ENCODE data around the gene TCTA.

TCTA gene, protein sequence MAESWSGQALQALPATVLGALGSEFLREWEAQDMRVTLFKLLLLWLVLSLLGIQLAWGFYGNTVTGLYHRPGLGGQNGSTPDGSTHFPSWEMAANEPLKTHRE

DNA sequence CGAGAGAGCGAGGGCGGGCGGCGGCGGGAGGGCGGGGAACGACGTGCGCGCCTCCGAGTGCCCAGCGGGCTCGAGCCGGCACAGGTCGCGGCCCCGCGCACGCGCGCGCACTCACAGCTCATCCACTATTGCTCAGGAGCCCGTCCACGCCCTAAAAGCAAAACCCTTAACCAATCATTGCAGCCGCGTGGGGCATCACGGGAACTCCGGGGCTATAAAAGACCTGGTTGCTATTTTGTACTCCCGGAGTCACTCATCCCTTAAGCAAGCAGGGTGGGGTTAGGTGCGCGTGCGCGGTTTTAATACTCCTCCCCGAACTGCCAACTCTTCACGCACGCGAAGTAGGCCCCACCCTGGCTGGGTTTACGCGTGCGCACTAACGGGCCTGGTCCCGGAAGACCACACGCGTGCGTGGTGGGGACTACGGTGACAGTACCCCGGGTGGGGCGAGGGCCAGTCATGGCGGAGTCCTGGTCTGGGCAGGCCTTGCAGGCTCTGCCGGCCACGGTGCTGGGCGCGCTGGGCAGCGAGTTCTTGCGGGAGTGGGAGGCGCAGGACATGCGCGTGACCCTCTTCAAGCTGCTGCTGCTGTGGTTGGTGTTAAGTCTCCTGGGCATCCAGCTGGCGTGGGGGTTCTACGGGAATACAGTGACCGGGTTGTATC, at the start of gene TCTA, which contains the start of gene RHOA:
TSS of gene TCTA (plus strand) at position 456 of the 664 bp plus-strand sequence. CDS start at position 460, 4 bp downstream.
TSS of gene RHOA (minus strand) at position 9 of the 664 bp plus-strand sequence. CDS start 36,387 bp downstream, outside the sequence.
- Histone ChIP-seq H3K27me3 (ENCODE audit: control insufficient read depth, insufficient read depth, low read length) (no peaks in the 10 kb centered on the region), H3K4me3 (ENCODE audit: low read depth, low read length) (peak within 1 kb of the TSS; percentile 86), H3K27ac (peak within 1 kb of the TSS; percentile 87), H3K4me2 (ENCODE audit: low read length) (peak within 1 kb of the TSS; percentile 81), H2AFZ (peak within 1 kb of the TSS; percentile 86), H3K9me3 (ENCODE audit: control insufficient read depth, low read length) (no peaks in the 10 kb centered on the region), H3K36me3 (ENCODE audit: control insufficient read depth, insufficient read depth, low read length) (no peaks in the 10 kb centered on the region), H3K4me1 (peaks cover 23% of the 10 kb centered on the region), H3K79me2 (peaks cover 44% of the 10 kb centered on the region), H3K9ac (peak within 1 kb of the TSS; percentile 47)
- TF ChIP-seq, protein P1, sequence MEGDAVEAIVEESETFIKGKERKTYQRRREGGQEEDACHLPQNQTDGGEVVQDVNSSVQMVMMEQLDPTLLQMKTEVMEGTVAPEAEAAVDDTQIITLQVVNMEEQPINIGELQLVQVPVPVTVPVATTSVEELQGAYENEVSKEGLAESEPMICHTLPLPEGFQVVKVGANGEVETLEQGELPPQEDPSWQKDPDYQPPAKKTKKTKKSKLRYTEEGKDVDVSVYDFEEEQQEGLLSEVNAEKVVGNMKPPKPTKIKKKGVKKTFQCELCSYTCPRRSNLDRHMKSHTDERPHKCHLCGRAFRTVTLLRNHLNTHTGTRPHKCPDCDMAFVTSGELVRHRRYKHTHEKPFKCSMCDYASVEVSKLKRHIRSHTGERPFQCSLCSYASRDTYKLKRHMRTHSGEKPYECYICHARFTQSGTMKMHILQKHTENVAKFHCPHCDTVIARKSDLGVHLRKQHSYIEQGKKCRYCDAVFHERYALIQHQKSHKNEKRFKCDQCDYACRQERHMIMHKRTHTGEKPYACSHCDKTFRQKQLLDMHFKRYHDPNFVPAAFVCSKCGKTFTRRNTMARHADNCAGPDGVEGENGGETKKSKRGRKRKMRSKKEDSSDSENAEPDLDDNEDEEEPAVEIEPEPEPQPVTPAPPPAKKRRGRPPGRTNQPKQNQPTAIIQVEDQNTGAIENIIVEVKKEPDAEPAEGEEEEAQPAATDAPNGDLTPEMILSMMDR (IDR thresholded peaks at IDR 0.05), result no peak

DNA sequence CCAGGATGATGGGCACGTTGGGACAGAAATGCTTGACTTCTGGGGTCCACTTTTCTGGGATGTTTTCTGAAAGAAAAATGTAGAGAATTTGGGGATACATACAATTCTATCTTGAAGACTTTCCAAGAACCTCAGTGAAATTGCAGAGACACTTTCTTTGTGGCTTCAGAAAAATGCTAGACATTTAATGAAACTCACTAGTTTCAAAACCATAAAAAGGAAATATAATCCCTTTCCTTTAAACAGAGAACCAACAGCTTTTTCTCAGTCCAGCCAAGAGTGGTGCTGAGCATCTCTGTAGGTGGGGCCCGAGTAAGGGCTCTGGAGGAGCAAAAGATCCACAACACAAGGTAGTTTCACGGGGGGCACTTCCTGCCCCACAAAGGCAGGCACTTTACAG, 49.7 kb upstream of the TCTA start:
- Histone ChIP-seq H3K4me1 (peaks cover 3% of the 10 kb centered on the region), H3K27me3 (ENCODE audit: control insufficient read depth, insufficient read depth, low read length) (no peaks in the 10 kb centered on the region), H3K27ac (no peak overlapping the region), H3K4me3 (ENCODE audit: low read depth, low read length) (no peak overlapping the region), H3K9me3 (ENCODE audit: control insufficient read depth, low read length) (no peaks in the 10 kb centered on the region), H3K36me3 (ENCODE audit: control insufficient read depth, insufficient read depth, low read length) (no peaks in the 10 kb centered on the region), H3K4me2 (ENCODE audit: low read length) (no peak overlapping the region), H2AFZ (no peak overlapping the region), H3K79me2 (peaks cover 22% of the 10 kb centered on the region), H3K9ac (no peak overlapping the region)
- TF ChIP-seq, protein P1 (IDR thresholded peaks at IDR 0.05), result no peak

DNA sequence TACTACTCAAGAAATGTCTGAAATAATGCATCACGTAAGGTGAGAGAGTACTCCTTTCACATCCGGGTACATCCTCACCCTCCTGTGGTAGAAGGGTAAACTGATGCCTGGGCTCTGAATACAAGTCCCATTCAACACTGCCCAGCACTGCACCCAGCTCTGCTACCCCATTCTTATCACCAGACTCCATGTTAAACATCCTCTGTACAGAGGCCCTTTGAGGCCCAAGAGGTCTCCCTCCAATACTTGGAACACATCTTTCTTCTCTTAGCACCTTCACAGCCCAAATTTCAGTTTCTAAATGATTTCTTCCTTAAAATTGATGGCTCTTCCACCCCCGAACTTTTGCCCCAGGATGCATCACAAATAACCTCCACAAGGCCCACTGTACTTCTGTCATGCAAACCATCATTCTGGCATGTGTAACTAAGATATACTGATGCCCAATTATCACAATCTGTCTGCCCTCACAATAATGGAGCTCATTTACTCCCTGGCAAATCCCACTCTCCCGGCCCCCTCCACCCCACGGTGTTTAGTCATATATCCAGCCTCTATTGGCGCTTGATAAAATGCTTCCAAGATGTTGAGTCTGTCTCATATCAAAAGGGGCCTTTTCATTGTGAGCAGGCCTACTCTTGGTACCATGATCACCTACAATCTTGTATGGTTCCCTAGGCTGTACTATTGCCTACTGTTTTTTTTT, 41.5 kb upstream of the TCTA start:
- H2AFZ ChIP-seq, result no peak overlapping the region
- H3K4me3 ChIP-seq (ENCODE audit: low read depth, low read length), result no peak overlapping the region
- H3K27me3 ChIP-seq (ENCODE audit: control insufficient read depth, insufficient read depth, low read length), result no peaks in the 10 kb centered on the region
- TF ChIP-seq, protein P1 (IDR thresholded peaks at IDR 0.05), result no peak
- no peaks in the 10 kb centered on the region for H3K9me3 ChIP-seq (ENCODE audit: control insufficient read depth, low read length)
- no peak overlapping the region for H3K27ac ChIP-seq
- no peak overlapping the region for H3K9ac ChIP-seq
- no peaks in the 10 kb centered on the region for H3K4me1 ChIP-seq
- peaks cover 46% of the 10 kb centered on the region for H3K79me2 ChIP-seq
- H3K4me2 ChIP-seq (ENCODE audit: low read length), result no peak overlapping the region
- no peaks in the 10 kb centered on the region for H3K36me3 ChIP-seq (ENCODE audit: control insufficient read depth, insufficient read depth, low read length)

DNA sequence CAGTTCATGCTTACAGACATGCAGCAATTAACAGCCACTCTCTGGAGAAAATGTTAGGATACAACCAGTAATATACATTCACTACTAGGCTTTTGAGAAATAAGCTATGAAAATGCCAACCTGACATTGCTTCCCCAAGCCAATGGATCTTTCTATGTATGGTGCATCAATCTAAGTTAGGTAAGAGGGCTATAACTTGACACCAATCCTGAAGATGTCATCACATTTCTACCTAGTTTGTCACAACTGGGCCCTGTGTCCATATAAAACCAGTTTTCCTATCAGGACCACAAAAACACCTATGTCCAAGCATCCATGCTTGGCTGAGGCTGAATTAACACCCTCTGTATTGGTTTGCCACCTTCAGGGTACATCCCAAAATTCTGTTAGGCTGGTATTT, 40.3 kb upstream of the TCTA start:
- no peak overlapping the region for H2AFZ ChIP-seq
- H3K36me3 ChIP-seq (ENCODE audit: control insufficient read depth, insufficient read depth, low read length), result no peaks in the 10 kb centered on the region

More for the DNA sequence above, 40.3 kb upstream of the TCTA start:
- H3K27ac ChIP-seq, result no peak overlapping the region
- H3K4me1 ChIP-seq, result no peaks in the 10 kb centered on the region
- TF ChIP-seq, protein P1 (IDR thresholded peaks at IDR 0.05), result no peak
- H3K79me2 ChIP-seq, result peaks cover 48% of the 10 kb centered on the region
- H3K9me3 ChIP-seq (ENCODE audit: control insufficient read depth, low read length), result no peaks in the 10 kb centered on the region
- no peak overlapping the region for H3K9ac ChIP-seq
- H3K27me3 ChIP-seq (ENCODE audit: control insufficient read depth, insufficient read depth, low read length), result no peaks in the 10 kb centered on the region
- no peak overlapping the region for H3K4me3 ChIP-seq (ENCODE audit: low read depth, low read length)
- H3K4me2 ChIP-seq (ENCODE audit: low read length), result no peak overlapping the region
